ENCODE measurements around the gene DARS1.

- TF ChIP-seq, protein P1, sequence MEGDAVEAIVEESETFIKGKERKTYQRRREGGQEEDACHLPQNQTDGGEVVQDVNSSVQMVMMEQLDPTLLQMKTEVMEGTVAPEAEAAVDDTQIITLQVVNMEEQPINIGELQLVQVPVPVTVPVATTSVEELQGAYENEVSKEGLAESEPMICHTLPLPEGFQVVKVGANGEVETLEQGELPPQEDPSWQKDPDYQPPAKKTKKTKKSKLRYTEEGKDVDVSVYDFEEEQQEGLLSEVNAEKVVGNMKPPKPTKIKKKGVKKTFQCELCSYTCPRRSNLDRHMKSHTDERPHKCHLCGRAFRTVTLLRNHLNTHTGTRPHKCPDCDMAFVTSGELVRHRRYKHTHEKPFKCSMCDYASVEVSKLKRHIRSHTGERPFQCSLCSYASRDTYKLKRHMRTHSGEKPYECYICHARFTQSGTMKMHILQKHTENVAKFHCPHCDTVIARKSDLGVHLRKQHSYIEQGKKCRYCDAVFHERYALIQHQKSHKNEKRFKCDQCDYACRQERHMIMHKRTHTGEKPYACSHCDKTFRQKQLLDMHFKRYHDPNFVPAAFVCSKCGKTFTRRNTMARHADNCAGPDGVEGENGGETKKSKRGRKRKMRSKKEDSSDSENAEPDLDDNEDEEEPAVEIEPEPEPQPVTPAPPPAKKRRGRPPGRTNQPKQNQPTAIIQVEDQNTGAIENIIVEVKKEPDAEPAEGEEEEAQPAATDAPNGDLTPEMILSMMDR (IDR thresholded peaks at IDR 0.05), result no peak
- TF ChIP-seq POLR2A (IDR thresholded peaks at IDR 0.05), result no peak
These were observed 122.2 kb downstream of the DARS1 start for GRCh38 chr2:135863233-135863632.
